Activated naive CD4-positive, alpha-beta T cell treated with anti-CD3 and anti-CD28 coated beads, Interleukin-2, amount 50 U/mL, for 72 hours (primary cell): ENCODE measurements around the gene CHCHD6. TPM values are rescaled to one million over a fixed set of nuclear protein-coding genes. Genes with fewer than 3 reads are reported as not detected.

Experiments
- ATAC-seq, 2 donors: fragments of 150-1000 bp; cut with Tn5 transposase; 2 replicates each; pipeline ENCODE4 v1.10.0; 2021; ENCODE audit warnings: mild to moderate bottlenecking in 2 of 2, moderate library complexity in 2 of 2
- DNase-seq, 2 donors: peaks; one replicate each; pipeline ENCODE4 v3.0.0; 2021 to 2022; ENCODE audit warnings: low spot score in 2 of 2
- H3K27ac Mint-ChIP-seq, 2 donors: one replicate each; pipeline ENCODE4 v1.8.0; 2022; ENCODE audit warnings: mild to moderate bottlenecking in 2 of 2, mixed read lengths in 2 of 2
- H3K36me3 Mint-ChIP-seq, 2 donors: one replicate each; pipeline ENCODE4 v1.8.0; 2022; ENCODE audit warnings: mixed read lengths in 2 of 2
- H3K9me3 Mint-ChIP-seq, 2 donors: one replicate each; pipeline ENCODE4 v1.8.0; 2022; ENCODE audit warnings: mixed read lengths in 2 of 2
- total RNA-seq, 2 donors: library from RNA; stranded (reverse); gene quantifications; one replicate each; pipeline ENCODE4 v1.2.3, GENCODE V29; 2022

CHCHD6 gene
- total RNA-seq, 2 donors from 2014 or later = 13.6 to 19.7 TPM

DNA sequence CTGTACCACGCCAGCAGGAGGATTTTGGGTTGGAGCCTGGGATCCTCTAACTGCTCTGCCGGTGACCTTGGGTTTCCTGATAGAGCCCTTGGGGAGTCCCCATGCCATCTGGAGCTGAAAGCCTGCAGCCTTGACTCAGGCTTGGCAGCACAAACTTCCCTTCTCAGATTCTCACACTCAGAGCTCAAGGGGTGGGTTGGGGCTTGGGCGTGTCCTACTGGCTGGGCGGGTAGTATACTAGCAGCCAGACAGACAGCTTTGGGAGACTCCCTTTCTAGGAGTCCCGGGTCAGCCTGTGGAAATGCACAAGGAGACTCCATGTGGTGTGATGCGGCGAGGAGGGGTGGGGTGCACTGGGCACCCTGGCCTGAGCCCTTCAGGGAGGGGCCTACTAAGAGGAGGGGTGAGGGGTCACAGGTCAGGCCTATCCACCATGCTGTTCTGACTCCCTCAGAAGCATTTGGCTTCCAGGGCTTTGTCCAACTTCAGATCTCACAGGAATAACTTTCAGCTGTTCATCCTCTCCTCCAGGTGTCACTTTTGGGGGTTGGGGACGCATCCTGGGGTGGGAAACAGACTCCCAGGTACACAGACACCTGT is 257.3 kb downstream of the CHCHD6 start:
- H3K27ac Mint-ChIP-seq = no peak overlapping the region
- ATAC-seq = no peak
- no peaks in the 10 kb centered on the region for H3K9me3 Mint-ChIP-seq
- DNase-seq = no peak
- H3K36me3 Mint-ChIP-seq = no peaks in the 10 kb centered on the region

DNA sequence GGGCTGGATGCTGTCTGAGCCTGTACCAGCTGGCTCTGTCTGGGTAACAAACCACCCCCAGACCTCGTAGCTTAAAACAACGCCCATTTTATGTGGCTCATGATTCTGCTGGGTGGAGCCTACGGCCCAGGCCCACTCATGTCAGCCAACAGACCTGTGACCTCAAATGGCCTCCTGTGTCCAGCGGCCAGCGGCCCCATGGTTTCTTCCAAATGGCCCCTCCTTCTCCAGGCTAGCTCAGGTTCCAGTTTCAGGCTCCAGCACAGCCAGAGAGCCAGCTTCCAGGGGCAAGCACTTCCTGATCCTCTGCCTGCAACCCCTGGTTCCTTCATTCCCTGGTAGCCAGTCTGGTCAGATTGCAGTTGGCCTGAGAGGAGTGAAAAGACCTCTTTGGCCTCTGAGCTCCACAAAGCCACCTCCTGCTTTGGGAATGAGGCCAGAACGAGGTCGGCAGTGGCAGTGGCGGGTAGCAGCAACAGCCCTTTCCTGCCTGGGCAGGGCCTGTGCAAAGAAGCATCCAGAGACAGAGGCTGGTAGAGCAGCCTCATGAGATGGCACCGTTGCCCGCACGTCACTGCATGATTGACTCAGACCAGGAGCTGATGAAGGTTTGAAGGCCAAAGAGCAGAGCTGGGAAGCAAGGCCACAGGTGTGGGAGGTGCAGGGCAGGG is 257.9 kb downstream of the CHCHD6 start:
- H3K36me3 Mint-ChIP-seq = no peaks in the 10 kb centered on the region
- no peak for ATAC-seq
- no peak for DNase-seq
- no peaks in the 10 kb centered on the region for H3K9me3 Mint-ChIP-seq
- H3K27ac Mint-ChIP-seq = no peak overlapping the region

DNA sequence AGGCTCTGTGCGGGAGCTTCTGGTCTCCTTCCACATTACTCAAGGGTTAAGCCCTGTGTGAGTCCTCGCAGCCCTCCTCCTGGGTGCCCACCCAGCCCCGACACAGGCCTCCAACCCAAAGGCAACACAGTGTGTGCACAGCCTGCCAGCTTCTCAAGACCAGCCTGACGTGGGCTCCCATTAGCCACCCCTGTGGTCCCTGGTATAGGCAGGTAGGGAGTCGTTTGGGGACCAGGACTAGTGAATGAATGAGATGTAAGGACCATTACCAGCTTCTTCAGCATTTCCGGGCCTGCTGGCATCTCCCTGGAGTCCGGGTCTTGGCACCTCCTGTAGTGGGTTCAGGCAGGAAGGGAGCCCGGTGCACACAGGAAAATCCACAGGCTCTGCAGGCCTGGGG is 258.7 kb downstream of the CHCHD6 start:
- Mint-ChIP-seq H3K36me3 (no peaks in the 10 kb centered on the region), H3K9me3 (no peaks in the 10 kb centered on the region), H3K27ac (no peak overlapping the region)
- DNase-seq (no peak), ATAC-seq (no peak)

DNA sequence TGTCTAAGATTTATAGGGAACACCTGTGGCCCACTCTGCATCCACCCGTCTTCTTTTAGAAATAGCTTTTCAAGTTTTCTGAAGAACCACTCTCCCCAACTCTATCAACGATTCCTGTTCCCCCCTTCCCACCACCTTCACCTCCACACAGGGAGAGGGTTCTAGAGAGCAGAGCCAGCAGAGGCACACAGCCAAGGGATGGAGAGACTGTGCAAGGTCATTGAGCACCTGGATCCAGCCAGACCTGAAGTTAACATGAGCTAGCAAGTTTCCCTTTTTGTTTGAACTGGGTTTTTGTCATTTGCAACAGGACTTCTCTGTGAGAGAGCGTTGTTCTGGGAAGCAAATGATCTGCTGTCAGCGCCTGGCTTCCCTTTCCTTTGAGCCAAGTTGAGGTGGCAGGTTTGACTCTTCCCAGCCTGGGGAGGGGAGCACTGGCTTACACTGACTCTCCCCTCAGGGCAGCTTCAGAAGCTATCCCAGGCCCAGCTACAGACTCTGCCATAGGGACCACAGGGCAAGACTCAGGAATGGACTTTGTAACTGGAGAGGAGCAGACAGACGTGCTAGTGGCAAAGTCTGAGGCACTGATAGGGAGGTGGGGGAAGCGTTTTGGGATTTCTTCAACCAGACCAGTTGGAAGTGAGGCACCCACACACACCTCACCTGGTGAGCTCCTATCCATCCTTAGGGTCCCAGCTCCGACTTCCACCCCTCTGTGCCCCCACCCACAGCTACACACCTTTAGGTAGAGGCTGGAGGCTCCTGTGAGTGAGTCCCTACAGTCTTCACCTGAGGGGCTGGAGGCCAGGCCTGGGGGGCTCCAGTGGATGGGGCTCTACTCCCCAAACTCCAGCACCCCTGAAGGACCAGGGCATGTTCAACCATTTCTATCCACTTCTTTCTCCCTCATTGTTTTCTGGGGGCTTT is 259.5 kb downstream of the CHCHD6 start:
- Mint-ChIP-seq H3K36me3 (no peaks in the 10 kb centered on the region), H3K27ac (no peak overlapping the region), H3K9me3 (no peaks in the 10 kb centered on the region)
- DNase-seq = no peak
- ATAC-seq = no peak

DNA sequence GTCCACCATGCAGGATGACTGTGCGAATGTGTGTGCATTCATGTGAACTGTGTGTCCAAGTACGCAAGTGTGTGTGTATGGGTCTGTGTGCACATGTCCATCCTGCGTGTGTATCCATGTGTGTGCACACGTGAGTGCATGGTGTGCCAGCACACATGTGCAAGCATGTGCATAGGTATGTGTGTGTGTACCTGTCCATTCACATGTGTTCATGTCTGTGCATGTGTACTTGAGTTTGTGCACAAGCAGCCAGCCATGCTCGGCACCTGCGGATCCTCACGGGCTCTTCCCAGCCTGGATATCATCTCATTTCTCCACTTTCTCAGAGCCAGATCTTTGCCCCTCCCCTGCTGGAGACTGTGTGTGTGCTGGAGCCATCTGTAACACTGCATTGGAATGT is 260.2 kb downstream of the CHCHD6 start:
- ATAC-seq = no peak
- peak overlapping the region in 1 of 2 donors; percentile 24 for H3K27ac Mint-ChIP-seq
- H3K36me3 Mint-ChIP-seq = no peaks in the 10 kb centered on the region

DNA sequence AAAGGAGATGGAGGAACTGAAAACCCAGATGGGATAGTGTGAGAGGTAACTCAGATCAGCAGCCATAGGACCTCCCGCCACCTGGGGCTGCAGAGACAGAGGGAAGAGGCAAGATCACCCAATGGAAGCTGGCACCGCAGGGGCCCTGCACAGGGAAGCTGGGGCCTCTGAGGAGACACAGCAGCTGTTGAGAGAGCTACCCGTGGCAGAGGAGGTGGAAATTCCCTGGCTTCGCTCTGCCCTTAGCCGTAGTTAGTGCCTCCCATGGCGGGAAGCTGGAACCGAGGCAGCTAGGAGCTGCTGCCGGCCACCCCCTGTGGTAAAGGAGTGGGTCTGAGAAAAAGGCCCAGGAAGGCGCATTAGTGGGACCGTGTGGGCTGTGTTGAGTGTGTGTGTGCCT is 260.9 kb downstream of the CHCHD6 start:
- Mint-ChIP-seq H3K27ac (peak overlapping the region in 1 of 2 donors; percentile 24), H3K36me3 (no peaks in the 10 kb centered on the region), H3K9me3 (no peaks in the 10 kb centered on the region)
- DNase-seq (no peak), ATAC-seq (no peak)

More for the DNA sequence above, 260.2 kb downstream of the CHCHD6 start:
- no peaks in the 10 kb centered on the region for H3K9me3 Mint-ChIP-seq
- no peak for DNase-seq

DNA sequence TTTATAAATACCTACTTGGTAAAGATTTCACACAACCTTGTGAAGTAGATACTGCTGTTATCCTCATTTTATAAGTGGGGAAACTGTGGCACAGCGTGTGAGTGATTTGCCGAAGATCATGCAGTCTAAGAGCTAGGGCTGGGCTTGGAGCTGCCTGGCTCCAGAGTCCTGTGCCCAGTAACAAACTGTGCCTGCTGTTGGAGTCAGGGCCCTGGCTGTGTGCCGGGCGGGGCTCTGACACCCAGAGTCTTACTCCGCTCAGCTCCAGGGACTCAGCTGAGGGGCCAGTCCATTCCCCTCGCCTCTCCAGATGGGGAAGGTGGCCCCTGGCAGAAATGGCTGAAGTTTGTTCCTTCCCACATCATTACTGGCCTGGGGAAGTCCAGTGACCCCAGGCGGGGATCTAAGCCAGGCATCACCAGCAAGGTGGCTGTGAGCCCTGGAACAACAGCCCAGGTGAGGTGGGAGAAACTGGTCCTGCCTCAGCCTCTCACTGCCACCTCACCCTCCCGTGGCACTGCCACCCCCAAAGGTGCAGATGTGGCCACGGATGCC is 261.6 kb downstream of the CHCHD6 start:
- no peaks in the 10 kb centered on the region for H3K36me3 Mint-ChIP-seq
- ATAC-seq (no peak), DNase-seq (no peak)
- H3K9me3 Mint-ChIP-seq = no peaks in the 10 kb centered on the region
- H3K27ac Mint-ChIP-seq = no peak overlapping the region

DNA sequence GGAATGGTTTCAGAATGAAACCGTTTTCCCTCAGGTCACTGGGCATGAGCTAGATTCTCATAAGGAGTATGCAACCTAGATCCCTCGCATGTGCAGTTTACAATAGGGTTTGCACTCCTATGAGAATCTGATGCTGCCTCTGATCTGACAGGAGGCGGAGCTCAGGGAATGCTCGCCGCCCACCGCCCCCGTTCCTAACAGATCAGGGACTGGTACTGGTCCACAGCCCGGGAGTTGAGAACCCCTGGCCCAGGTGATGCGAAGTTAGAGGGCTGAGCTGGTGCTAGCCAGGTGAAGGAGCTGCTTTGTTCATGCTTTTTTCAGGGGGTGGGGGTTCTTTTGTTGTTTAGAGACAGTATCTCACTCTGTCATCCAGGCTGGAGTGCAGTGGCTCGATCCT is 263.3 kb downstream of the CHCHD6 start:
- Mint-ChIP-seq H3K9me3 (no peaks in the 10 kb centered on the region), H3K36me3 (no peaks in the 10 kb centered on the region), H3K27ac (no peak overlapping the region)
- ATAC-seq (no peak), DNase-seq (no peak)

DNA sequence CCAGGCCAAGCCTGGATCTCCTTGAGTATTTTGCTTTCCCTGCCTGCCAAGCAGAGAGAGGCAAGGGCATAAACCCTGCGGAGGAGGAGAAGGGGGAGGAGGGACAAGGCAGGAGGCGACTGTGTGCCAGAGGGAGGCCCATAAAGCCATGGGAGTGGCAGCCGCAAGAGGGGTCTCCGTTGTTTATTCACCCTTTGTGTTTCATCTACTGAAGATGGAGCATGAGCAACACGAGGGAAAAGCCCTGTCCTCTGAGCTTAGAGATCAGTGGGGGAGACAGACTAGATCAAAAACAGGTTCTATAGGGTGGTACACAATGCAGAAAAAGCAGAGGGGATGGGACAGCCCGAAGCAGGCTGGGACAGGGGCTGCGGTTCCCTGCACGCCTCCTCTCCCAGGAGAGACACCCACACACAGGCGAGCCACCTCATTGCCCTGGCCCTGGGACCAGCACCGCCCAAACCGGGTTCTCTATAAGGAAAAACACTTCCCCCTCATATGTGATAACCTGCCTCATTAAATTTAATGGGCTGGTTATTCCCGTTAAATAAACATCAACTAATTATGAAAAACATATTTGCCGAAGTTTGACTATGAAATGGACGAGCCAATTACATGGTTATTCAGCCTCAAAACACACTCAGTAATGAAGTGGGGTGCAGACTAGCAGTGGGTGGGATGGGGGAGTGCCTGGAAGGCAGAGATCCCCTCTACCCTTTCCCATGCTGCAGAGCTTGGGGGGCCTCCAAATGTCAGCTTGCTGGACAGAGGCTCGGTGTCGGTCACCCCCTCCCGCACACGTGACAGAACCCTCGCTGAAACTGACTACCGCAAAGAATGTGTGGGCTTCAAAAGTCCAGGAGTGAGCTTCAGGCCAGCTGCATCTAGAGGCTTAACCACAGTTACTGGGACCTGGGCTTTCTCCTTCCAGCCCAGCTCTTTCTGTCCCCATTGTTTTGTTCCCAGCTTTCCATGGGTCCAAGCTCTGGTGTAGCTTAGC is 264.7 kb downstream of the CHCHD6 start:
- H3K9me3 Mint-ChIP-seq = no peaks in the 10 kb centered on the region
- ATAC-seq (no peak), DNase-seq (no peak)
- no peak overlapping the region for H3K27ac Mint-ChIP-seq
- H3K36me3 Mint-ChIP-seq = no peaks in the 10 kb centered on the region

DNA sequence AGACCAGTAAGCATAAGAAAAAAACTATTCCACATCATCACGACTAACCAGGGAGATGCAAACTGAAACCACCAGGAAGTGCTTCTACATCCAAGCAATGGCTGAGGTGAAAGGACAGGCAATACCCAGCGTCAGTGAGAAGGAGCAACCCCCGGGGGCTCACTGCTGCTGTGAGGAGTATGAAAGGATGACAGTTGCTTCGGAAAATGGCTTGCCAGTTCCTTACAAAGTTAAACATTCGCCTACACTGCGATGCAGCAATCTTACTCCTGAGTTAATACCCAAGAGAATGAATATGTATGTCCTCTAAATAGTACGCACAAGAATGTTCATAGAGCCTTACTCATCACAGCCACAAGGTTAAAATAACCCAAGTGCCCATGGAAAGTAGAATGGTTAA is 265.5 kb downstream of the CHCHD6 start:
- DNase-seq (no peak), ATAC-seq (no peak)
- Mint-ChIP-seq H3K27ac (no peak overlapping the region), H3K9me3 (peaks cover 5 to 6% of the 10 kb centered on the region in 2 donors), H3K36me3 (peaks cover under 1 to 6% of the 10 kb centered on the region in 2 donors)

DNA sequence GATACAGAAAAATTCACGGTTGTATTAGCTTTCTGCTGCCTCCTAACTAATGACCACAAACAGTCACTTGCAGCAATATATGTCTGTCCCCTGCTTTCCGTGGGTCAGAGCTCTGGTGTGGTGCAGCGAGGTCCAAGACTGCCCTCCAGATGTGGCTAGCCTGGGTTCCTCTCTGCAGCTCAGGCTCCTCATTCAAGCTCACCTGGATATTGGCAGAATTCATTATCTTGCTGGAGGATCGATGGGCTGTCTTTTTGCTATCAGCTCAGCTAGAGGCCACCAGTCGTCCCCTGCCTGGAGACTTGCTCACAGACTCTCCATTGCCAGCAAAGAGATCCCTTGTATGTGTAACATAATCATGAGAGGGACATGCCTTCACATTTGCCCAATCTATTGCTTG is 266.1 kb downstream of the CHCHD6 start:
- H3K9me3 Mint-ChIP-seq = peaks cover 11% of the 10 kb centered on the region in 2 donors

DNA sequence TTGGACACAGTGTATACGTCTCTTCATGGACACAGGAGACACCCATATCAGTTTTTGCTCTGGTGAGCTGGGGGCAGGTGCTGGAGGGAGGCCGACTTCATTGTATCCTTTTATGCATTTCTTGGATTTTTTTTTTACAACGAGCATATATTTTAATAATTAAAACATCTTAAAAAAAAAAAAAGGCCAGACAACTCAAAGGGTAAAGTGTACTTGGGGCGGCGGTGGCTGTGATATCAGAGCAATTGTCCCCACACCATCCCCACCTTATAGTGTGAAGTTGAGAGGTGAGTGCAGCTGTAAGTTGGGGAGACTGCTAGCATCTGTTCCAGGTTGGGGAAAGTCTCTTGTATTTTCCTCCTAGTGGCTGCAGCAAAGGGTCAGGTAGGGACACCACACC is 266.9 kb downstream of the CHCHD6 start:
- H3K36me3 Mint-ChIP-seq = peaks cover 10 to 19% of the 10 kb centered on the region in 2 donors
- DNase-seq = no peak

More for the DNA sequence above, 266.1 kb downstream of the CHCHD6 start:
- no peak overlapping the region for H3K27ac Mint-ChIP-seq
- ATAC-seq (no peak), DNase-seq (no peak)
- H3K36me3 Mint-ChIP-seq = peaks cover 6 to 12% of the 10 kb centered on the region in 2 donors

DNA sequence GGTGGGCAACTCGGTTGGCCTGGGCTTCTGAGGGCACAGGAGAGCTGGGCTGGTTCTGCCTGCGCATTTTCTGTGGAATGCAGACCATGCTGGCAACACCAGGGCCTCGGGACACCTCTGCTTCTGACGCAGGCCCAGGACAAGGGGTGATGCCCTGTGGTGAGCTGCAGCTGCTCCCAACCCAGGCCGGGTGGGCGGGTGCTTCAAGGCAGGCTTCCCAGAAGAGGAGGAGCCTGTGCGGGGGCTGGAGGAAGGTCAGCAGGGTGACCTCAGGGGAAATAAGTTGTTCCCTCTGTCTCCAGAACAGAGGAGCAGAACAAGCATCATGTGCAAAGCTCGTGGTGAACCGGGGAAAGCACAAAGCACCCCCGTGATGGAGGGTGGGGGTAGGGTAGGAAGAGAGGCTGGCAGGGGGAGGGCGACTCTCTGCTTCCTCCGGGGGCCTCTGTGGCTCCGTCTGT is 267.9 kb downstream of the CHCHD6 start:
- ATAC-seq = no peak
- H3K27ac Mint-ChIP-seq = no peak overlapping the region
- H3K36me3 Mint-ChIP-seq = peaks cover 10 to 19% of the 10 kb centered on the region in 2 donors
- peaks cover 13 to 15% of the 10 kb centered on the region in 2 donors for H3K9me3 Mint-ChIP-seq
- no peak for DNase-seq

More for the DNA sequence above, 266.9 kb downstream of the CHCHD6 start:
- ATAC-seq = no peak
- Mint-ChIP-seq H3K27ac (no peak overlapping the region), H3K9me3 (peaks cover 13 to 15% of the 10 kb centered on the region in 2 donors)

DNA sequence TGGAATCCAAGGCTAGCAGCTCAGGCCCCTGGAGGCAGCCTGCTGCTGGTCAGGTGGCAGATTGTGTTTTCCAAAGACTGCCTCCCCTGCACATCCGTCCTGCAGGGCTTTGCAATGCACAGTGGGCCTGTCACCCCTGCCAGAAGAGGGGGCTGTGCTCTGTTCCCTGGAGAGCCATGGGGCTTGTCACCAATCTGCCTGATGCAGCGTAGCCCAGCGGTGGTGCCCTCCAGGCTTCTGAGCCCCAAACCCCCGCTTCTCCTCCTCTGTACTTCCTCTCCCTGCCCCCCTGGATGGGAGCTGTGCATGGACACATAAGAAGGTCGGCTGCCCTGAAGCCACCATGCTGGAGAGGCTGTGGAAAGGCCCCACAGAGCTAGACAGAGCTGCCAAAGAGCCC is 268.8 kb downstream of the CHCHD6 start:
- Mint-ChIP-seq H3K9me3 (peaks cover 13 to 15% of the 10 kb centered on the region in 2 donors), H3K36me3 (peaks cover 10 to 19% of the 10 kb centered on the region in 2 donors), H3K27ac (no peak overlapping the region)
- DNase-seq (no peak), ATAC-seq (no peak)

DNA sequence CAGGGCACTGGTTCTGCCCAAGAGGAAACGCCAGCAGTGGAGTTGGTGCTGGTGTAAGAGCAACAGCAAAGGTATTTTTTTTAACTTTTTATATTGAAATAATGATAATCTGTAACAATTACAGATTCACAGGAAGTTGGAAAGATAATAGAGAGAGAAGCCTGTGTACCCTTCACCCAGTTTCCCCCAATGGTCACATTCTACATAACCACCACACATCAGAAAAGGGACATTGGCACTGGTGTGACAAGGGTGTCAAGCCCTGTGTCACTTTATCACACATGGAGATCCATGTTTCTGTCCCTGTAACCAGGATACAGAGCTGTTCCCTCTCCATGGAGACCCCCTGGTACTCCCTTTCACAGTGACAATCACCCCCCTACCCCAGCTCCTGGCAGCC is 269.8 kb downstream of the CHCHD6 start:
- ATAC-seq (no peak), DNase-seq (no peak)
- Mint-ChIP-seq H3K9me3 (peaks cover 13 to 15% of the 10 kb centered on the region in 2 donors), H3K27ac (no peak overlapping the region), H3K36me3 (peaks cover 10 to 19% of the 10 kb centered on the region in 2 donors)

DNA sequence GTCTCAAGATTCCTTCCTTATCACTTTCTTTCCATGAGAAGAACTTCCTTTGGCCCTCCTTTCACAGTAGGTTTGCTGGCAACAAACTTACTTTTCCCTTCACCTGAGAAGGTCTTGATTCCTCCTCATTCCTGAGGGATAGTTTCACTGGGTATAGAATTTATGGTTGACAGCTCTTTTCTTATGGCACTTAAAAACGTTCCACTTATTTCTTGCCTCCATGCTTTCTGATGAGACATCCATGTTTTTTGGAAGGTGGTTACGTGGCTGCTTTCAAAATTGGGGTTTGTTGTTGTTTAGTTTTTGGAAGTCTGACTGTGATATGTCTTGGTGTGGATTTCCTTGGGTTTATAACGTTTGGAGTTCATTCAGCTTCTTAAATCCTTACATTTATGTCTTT is 270.7 kb downstream of the CHCHD6 start:
- ATAC-seq (no peak), DNase-seq (no peak)
- no peak overlapping the region for H3K27ac Mint-ChIP-seq
- H3K9me3 Mint-ChIP-seq = peaks cover 13 to 15% of the 10 kb centered on the region in 2 donors
- peaks cover 10 to 19% of the 10 kb centered on the region in 2 donors for H3K36me3 Mint-ChIP-seq
